ENCODE measurements around the gene RALGPS2. TPM values are rescaled to one million over a fixed set of nuclear protein-coding genes. Genes with fewer than 3 reads are reported as not detected.

Gene RALGPS2
- total RNA-seq, 1 experiment from 2014 or later, result 16.0 TPM

DNA sequence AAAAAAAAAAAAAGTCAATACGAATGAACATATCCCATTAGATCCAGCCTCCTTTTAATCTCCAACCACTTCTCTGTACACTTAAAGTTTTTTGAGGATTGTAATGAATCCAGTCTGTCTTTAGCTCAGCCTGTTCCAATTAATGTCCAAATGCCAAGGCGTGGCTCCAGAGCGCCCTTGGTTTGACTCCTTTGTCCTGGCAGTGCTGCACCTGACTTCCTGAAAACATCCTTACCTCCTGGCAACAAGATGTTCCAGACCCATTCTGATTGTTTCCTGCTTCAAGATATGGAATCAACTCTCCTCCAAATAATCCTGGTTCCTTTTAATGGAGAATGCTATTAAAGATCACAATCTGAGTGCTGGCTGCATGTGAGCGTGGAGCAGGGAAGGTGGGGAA lies 226.6 kb downstream of the RALGPS2 start:
- no peak for DNase-seq (ENCODE audit: low spot score)
- in situ Hi-C loops (cut with HindIII; ENCODE audit: low sequenced_read_pairs), result no loop called here

DNA sequence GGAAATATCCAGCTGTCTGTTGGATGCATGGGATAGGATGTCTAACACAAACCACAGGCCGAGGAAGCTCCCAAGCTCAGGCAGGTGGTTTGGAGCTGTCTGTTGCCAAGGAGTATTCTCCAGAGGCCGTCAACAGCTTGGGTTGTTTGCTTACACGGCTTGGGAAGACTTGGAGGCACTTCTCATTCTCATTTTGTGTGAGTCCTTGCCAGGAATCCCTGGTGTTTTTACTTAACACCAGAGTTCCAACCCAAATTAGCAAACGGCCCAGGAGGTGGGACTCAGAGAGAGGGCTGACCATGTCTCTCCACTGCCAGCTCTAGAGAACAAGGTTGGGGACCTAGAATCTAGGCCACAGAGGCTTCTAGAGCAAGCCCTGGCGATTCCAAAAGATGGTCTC lies 228.0 kb downstream of the RALGPS2 start:
- in situ Hi-C loops (cut with HindIII; ENCODE audit: low sequenced_read_pairs), result no loop called here
- DNase-seq (ENCODE audit: low spot score), result peak; percentile 3

DNA sequence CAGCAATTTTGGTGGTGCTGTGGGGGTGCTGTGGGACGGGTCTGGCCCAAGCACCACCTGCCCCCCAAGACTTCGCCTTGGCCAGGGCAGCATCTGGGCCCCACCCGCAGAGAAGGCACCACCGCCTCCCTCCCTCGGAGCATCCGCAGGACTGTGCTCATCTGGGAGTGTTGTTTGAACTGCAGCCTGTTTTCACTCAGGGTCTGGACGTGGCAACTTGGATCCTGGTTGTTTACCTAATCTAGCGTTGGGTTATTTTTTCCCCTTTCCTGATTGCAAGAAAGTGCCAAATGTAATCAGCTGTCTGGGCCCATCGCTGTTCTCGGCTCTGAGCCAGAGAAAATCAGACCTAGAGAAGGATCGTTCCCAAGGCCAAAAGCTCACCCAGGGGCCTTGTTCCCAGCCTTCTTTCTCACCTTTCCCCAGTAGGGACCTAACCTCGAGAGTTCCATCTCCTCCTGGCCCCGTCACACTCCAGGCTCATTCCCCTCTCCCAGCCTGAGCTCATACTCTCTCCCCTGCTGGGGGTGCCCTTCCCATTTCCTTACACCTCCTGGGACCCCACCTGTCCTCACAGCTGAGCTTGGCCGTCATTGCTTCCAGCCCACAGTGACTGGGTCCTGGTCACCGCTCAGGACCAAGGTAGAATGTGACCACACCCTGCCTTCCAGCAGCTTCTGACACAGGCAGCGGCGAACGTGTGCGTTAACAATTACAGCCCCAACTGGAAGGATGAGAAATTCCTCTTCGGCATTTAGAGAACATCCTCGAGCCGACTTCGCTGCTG lies 228.7 kb downstream of the RALGPS2 start:
- DNase-seq (ENCODE audit: low spot score), result no peak
- in situ Hi-C loops (cut with HindIII; ENCODE audit: low sequenced_read_pairs), result no loop called here

DNA sequence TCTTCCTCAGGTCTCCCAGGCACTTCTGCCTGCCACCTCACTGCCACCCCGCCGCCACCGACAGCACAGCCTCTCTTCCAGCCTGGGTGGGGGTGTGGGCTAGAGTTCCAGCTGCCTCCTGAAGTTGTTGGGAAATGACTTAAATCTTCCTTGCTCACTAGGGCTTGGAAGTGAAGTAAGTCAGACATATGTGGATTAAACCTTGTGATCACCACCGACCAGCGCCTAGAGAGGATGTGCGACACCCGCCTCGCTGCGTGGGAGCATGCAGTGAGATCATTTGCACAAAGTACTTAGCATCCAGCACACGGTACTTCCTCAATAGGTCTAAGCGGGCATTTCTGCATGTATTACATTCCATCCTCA lies 229.3 kb downstream of the RALGPS2 start:
- in situ Hi-C loops (cut with HindIII; ENCODE audit: low sequenced_read_pairs), result no loop called here
- no peak for DNase-seq (ENCODE audit: low spot score)

DNA sequence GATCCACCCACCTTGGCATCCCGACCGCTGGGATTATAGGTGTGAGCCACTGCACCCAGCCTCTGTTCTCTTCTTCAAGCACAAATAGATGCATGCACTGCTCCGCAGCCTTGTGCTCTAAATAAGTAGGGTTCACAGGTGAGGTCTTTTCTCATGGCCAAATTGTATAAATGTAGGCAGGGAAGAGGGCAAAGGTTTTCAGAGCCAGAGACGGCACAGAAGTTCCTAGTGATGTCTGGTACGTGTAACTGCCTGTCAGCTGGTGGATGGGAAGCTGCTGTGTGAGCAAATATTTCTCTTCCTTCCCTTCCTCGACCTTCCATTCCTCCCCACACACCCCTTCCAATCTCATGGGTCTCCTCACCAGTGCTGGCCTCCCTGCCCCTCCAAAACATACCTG lies 229.9 kb downstream of the RALGPS2 start:
- no peak for DNase-seq (ENCODE audit: low spot score)
- in situ Hi-C loops (cut with HindIII; ENCODE audit: low sequenced_read_pairs), result no loop called here

DNA sequence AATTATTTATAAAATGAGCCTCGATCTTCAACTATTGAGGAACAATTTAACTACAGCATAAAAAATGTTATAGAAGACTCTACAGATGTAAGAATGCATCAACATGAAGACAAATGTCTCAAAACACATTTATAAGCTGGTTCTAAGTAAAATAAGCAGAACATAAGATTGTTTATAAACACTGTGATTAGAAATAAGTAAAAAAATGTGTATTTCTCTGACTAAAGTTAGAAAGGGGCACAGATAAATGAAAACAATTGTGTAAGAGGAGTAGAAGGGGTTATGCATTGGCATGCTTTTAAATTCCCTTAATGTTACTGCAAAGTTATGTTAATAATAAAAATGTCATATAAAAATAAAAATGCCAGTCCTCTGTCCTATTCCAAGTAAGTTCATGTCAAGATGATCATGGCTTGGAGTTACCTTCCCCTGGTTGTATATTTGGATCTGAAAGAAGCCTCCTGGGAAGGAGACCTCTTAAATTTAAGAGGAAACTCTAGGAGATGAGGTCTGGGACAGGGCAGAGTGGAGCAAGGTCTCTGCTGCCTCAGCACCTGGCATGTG lies 230.4 kb downstream of the RALGPS2 start:
- DNase-seq (ENCODE audit: low spot score), result no peak
- in situ Hi-C loops (cut with HindIII; ENCODE audit: low sequenced_read_pairs), result no loop called here

DNA sequence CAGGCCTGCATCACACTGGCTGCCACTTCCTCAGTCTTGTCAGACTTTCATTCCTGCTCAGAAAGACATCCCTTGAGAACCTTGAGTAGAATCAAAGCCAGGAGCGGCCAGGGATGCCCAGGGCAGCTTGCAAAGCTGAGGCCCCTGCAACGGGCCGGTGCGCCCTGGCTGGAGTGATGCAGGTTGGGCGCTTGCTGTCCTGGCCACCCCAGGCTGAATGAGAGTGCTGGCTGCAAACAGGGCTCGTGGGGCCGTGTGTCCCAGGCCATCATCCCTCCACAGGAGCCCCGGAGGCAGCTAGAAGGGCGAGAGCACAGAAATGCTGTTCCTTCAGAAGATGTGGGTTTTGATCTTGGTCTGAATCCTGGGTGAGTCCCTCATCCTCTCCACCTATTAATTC lies 233.4 kb downstream of the RALGPS2 start:
- in situ Hi-C loops (cut with HindIII; ENCODE audit: low sequenced_read_pairs), result no loop called here
- DNase-seq (ENCODE audit: low spot score), result no peak

DNA sequence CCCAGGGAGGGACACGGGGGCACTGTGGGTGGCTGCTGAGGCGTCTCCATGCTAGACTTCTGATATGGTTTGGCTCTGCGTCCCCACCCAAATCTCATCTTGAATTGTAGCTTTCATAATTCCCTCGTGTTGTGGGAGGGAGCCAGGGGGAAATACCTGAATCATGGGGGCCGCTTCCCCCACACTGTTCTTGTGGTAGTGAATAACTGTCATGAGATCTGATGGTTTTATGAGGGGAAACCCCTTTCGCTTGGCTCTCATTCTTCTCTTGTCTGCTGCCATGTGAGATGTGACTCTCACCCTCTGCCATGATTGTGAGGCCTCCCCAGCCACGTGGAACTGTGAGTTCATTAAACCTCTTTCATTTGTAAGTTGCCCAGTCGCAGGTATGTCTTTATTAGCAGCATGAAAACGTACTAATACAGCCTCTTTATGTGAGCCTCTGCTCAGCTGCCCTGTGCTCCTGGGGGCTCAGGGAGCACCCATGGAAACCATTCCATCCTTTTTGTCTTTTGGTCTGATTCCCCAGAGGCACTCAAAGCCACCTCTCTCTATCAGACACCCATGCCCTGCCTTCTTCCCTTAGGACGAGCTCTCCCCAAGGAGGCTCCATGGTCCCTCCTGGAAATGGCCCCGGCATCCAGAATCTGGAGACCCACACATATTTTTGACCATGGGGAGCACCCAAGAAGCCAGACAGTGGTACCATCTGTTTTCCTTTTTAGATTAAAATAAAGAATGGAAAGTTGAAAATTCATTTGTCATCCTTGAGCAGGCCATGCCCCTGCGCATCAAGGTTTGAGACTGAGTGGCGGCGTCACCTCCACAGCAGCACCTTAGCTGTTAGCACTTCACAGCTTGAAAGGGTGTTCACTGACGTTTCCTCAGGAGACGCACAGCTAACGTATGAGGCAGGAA lies 234.8 kb downstream of the RALGPS2 start:
- in situ Hi-C loops (cut with HindIII; ENCODE audit: low sequenced_read_pairs), result no loop called here
- no peak for DNase-seq (ENCODE audit: low spot score)

DNA sequence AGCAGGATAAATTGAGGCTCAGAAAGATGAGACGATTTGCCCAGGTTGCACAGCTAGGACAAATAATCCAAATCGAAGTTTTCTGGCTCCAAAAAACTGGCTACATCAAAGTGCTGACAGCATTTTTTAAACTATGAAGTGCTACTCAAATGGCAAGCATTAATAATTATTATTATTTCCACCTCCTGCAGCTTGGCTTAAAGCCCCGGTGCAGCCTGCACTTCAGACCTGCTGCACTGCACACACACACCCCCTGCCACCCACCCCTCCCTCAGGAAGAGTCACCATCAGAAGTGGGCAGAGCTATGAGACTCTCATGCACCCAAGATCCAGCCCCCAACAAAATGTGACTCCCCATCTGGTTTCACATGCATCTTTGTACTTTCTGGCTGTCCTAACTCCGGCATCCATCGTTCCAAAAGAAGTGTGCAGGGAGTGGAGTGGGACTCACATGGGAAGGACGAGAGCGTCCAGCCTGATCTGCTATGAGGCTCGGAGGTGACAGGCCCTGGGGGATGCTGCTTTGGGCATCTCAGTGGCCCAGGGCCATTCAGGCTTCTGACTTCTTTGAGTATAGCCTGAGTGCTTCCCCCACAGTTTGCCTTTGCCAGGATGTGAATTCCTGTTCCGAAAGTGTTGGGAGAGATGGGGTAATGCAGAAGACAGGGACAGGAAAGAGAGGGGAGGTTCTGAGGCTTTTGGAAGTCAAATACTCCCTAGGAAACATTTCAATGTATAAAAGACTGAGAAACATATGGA lies 235.6 kb downstream of the RALGPS2 start:
- in situ Hi-C loops (cut with HindIII; ENCODE audit: low sequenced_read_pairs), result no loop called here
- no peak for DNase-seq (ENCODE audit: low spot score)

DNA sequence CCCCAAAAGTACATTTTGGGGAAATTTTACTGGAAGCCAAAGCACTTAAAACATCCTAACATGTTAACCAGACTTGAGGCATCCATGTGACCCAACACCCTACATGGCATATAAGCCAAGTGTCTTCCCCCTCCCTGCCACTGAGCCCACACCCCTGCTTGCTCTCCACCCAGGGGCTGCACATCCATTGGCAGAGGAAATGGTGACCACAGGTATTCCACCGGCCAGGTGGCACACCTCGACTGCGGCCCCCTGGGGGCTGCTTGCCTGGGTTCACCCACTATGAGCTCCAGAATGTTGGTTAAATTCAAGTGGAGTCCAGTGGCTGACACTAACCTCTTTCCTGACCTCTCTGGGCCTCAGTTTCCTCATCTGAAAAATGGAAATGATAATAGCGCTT lies 236.3 kb downstream of the RALGPS2 start:
- no peak for DNase-seq (ENCODE audit: low spot score)
- in situ Hi-C loops (cut with HindIII; ENCODE audit: low sequenced_read_pairs), result no loop called here

DNA sequence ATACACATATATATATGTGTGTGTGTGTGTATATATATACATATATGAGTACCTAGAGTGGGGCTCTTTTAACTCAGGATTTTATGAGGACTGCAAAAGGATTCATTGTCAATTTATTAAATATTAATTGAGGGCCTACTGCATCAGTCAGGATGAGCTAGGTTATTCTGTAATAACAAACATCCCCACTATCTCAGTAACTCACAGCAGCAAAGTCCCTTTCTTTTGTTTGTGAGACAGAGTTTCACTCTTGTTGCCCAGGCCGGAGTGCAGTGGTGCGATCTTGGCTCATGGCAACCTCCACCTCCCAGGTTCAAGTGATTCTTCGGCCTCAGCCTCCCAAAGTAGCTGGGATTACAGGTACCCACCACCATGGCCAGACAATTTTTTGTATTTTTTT lies 236.8 kb downstream of the RALGPS2 start:
- in situ Hi-C loops (cut with HindIII; ENCODE audit: low sequenced_read_pairs), result no loop called here

DNA sequence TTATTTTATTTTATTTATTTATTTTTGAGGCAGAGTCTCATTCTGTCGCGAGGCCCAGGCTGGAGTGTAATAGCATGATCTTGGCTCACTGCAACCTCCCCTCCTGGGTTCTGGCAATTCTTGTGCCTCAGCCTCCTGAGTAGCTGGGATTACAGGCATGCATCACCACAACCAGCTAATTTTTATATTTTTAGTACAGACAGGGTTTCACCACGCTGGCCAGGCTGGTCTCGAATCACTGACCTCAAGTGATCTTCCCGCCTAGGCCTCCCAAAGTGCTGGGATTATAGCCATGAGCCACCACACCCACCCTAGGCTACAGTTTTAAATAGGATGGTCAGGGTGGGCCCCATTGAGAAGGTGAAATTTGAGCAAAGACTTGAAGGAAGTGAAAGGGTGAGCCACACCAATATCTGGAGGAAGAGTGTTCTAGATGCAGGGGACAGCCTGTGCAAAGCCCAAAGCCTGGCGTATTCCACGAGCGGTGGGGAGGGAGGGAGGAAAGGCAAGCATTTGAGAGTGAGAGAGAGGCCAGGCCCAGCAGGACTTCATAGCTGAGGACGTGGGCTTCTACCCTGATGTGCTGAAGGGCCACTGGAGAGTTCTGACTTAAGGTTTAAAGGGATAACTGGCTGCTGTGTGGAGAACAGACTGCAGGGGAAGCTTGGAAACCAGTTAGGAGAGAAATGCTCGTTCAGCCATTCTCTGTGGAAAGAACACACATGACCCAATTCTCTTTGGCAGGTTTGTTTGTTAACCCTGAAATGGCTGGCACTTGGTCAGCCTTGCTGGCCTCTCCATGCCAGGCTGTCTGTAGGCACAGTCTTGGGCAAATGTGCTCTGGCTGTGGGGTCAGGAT lies 238.0 kb downstream of the RALGPS2 start:
- peak; percentile 67 for DNase-seq (ENCODE audit: low spot score)
- in situ Hi-C loops (cut with HindIII; ENCODE audit: low sequenced_read_pairs), result no loop called here

More for the DNA sequence above, 236.8 kb downstream of the RALGPS2 start:
- no peak for DNase-seq (ENCODE audit: low spot score)

DNA sequence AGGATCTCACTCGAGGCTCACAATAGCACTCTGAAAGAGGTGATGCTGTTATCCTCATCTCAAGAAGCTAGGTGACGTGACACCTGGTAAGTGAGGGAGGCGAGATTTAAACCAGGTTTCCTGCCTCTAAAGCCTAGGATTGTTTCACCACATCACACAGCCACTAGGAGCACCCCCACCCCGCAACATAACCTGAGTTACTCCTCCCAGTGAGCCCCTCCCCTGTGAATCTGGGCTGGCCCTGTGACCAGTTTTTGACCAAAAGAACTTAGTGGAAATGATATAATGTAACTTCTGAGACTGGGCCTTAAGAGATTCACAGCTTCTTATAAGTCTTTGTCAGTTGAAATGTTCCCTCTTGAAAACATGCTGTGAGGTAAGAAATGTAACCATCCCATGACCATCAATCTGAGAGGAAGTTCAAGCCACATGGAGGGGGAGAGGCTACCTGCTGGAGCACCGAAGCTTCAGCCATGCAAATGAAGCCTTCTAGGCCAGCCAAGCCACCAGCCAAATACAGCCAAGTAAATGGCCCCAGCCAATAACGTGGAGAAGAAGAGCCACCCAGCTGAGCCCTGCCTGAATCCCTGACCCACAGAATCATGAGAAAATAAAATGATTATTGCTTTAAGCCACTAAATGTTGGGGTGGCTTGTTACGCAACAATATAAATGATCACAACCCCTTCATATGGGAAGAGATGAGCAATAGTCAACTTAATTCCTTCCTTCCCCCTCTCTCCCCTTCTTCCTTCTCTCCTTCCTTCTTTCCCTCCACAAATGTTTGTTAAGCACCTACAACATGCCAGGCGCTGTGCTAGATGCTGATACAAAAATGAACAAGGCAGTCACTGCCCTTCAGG lies 239.7 kb downstream of the RALGPS2 start:
- DNase-seq (ENCODE audit: low spot score), result no peak
- in situ Hi-C loops (cut with HindIII; ENCODE audit: low sequenced_read_pairs), result no loop called here

DNA sequence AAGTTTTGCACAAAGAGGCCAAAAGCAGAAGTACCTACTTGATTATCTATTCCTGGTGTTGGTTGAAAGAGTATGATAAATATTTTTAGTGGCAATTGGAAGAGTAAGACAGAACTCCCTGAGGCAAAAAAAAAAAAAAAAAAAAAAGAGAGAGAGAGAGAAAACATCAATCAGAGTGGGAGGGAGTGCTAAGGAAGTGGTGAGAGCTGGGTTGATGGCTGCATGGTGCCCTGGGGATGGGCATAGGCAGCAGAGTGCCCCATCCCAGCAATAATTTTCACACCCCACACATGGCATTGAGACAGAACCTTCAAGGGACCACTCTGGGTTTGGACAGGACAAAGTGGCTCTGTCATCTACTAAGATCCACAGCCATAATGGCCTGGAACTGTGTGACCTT lies 241.3 kb downstream of the RALGPS2 start:
- DNase-seq (ENCODE audit: low spot score), result no peak
- in situ Hi-C loops (cut with HindIII; ENCODE audit: low sequenced_read_pairs), result no loop called here

DNA sequence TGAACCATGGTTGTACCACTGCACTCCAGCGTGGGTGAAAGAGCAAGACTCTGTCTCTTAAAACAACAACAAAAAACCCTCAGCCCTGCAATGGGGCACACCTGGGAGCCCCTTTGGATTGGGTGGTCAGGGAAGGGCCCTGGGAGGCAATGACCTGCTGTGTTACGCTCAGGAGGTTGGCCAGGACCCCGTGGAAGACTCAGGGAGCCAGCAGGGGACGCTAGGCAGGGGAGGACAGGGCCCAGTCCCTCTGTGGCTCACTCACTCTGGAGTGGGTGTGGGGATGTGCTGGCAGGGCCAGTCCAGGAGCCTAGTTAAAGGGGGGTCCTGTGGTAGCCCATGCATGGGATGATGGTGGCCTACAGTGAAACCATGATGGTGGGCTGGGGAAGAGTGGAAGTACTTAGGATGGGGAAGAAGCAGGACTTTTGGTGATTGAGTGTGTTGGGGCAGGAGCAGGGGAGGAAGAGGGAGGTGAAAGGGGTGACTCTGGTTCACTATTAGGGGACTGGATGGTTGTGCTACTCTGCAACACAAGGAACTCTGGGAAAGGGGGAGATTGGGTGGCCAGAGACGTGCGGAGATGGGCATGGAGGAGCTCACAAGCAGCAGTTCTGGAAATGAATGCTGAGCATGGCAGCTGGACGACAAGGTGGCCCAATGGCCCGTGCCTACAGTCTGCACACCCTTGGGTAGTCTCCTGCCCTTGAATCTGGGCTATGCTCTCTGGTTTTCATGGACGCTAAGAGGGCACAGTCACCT lies 244.4 kb downstream of the RALGPS2 start:
- in situ Hi-C loops (cut with HindIII; ENCODE audit: low sequenced_read_pairs), result no loop called here
- DNase-seq (ENCODE audit: low spot score), result no peak

DNA sequence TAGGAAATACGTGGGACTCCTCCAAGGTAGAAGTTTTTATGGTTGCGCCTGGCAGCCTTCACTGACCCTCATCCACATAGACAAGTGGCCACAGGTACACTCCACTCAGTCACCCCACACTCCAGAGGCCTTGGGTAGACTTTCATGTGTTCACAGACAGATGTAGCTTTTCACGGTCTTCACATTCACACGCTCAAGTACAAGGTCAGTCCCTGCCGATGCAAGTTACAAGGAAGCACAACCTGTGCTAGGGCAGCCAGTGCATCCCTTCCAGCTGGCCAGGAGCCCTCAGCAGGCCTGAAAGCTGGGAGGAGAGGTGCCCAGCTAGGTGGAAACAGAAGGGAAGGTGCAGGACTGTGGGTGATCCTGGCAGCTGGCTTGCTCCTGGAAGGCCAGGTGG lies 245.1 kb downstream of the RALGPS2 start:
- in situ Hi-C loops (cut with HindIII; ENCODE audit: low sequenced_read_pairs), result no loop called here
- DNase-seq (ENCODE audit: low spot score), result no peak

All from G401 (cell line).